Ureter (tissue), 1 donor: ENCODE results near the gene LMAN1L. TPM values are rescaled to one million over a fixed set of nuclear protein-coding genes. Genes with fewer than 3 reads are reported as not detected.

Experiments
- DNase-seq: peaks from one replicate; pipeline ENCODE4 v3.0.0-alpha.2; 2020; ENCODE audit warnings: low spot score
- total RNA-seq: library from RNA; stranded (reverse); gene quantifications from one replicate; pipeline ENCODE4 v1.2.4, GENCODE V29; 2023
- donor health status: DM: yes; HTN: yes; CAD: no.

Gene LMAN1L
- total RNA-seq, 1 donor from 2014 or later: not detected

DNA sequence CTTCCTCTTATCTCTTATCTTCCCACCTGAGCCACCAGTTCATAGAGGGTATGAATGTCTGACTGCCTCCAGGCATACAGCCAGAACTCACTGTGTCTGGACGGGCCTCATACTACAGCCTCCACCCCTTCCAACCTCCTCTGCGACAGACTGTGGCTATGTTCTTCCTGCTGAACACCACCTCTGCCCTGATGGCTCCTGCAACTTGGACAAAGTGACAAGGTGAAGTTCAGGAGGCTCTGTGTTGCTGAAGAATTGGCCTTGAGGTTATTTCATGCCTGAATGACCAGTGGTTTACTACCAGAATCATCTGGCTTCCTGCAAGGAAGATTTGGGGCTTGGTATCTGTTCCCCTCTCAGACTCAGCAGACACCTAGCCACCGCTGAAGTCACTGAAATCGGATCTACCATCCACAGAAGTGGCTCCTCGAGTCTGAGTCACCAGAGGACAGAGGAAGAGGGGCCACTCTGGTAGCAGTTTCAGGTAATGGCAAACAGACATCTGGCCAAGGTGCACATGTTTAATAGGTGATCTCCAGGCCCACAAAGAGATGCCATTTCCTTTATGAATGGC, 44.5 kb downstream of the LMAN1L start:
- no peak for DNase-seq

DNA sequence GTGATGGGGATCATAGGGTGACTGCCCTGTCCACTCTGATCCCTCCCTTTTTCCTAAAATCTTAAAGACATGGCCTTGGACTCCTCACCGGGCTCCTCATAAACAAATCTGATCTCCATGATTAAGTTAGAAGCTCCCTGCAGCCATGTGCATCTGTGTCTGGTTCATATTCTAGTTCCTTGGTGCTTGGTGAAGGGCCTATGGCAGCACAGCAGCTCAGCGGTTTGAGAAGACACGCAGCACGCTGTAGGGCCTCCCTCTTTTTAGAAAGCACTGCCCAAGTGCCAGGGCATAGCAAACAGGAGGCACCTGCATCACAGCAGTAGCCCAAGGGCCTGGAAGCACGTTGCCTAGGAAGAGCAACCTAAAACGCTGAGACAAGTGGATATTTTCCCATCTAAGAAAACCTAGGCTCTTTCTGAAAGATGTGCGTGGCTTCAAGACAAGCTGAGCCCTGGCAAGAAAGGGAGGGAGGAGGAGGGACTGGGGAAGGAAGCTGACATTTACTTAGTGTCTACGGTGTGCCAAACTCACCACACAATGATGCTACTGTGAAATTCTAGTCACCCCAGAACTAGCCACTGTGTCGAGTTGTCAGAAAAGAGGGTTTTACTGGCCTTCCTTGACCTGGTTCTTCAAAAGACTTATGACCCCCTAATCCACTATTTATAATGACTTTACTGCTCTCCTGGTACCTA, 45.2 kb downstream of the LMAN1L start:
- DNase-seq: no peak

GRCh38 chr15:74858369-74858740, 45.7 kb downstream of the LMAN1L start:
- DNase-seq: no peak

- DNase-seq: no peak
Measured at GRCh38 chr15:74863239-74864056, 50.8 kb downstream of the LMAN1L start.

- DNase-seq: no peak
Measured at GRCh38 chr15:74864296-74864695, 51.7 kb downstream of the LMAN1L start.

DNA sequence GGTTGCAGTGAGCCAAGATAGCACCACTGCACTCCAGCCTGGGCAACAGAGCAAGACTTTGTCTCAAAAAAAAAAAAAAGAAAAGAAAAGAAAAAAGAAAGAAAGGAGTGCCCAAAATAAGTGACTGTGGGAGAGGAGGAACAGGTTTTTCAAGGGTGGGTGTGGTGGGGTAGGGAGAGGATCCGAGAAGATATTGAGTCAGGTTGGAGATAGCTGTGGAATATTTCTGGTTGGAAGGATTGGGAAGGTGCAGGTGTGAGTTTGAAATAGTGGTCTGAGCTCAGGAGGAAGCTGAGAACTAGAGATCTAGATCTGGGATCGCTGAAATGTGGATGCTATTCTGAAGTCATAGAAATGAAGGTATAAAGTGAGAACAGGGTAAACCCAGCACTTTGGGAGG, 52.7 kb downstream of the LMAN1L start:
- DNase-seq: no peak

DNA sequence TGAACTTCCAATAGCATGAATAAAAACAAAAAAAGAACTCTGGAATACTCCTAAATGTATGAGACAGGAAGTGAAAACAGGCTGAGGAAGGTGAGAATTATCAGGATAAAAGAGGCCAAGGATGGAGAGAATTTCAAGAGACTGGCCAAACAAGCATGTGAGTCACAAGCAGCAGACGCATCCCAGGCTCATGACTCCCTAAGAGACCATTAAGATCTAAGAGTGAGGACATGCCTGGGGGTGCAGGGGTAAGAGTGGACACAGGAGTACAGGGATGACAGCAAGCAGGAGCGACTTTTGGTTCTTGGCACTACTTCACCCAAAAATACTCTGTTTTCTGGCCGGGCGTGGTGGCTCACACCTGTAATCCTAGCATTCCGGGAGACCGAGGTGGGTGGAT, 53.5 kb downstream of the LMAN1L start:
- DNase-seq: no peak

- DNase-seq: no peak
Measured at GRCh38 chr15:74867466-74868038, 54.9 kb downstream of the LMAN1L start.

DNA sequence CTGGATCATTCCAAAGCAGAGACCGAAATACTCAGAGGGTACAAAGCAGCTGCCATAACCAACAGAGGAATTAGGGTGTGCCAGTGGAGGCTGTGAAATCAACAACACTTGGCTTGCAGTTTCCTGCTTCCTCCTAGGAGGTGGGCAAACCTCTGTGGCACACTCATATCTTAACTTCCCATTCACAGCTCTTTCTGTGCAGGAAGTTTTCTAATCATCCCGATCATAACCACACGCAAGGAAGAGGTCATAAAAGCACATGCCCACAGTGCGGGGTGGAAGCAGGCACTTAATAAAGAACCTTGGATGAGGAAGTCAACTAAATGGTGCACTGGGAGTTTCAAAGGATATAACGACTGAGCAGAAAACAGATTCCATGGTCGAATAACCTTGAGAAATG, 55.4 kb downstream of the LMAN1L start:
- DNase-seq: no peak

- DNase-seq: no peak
Measured at GRCh38 chr15:74869372-74869725, 56.7 kb downstream of the LMAN1L start.

DNA sequence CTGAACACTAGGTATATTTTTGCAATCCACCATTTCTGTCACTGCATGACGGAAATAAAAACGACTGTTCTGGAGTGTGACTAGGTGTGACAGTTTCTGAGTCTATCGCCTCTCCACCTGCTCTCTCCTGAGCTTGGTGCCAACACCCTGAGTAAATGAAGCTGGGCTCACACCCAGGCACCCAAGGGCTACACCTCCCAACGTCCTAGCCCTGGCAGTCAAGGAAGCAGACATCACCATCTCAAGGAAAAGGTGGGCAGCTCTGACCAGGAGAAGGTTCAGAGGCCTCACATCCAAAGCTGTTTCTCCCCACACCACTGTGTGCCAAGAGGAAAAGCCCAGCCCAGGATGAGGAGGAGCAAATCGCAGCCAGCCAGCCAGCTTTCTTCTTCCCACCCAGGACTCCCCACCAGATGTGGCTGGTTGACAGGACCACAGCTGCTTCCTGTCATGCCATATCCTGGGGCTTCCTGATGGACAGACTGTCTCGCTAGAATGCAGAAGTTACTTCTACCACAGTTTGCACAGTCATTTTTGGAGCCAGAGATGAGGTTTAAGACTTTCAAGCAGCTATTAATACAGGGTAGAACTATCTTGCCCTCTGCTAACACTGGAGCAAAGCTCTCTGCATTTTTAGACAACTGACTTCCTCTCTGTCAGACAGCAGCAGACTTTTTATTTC, 57.2 kb downstream of the LMAN1L start:
- DNase-seq: no peak

- no peak for DNase-seq
Measured at GRCh38 chr15:74870436-74871215, 58.0 kb downstream of the LMAN1L start.

GRCh38 chr15:74872702-74873035, 60.0 kb downstream of the LMAN1L start:
- no peak for DNase-seq

DNA sequence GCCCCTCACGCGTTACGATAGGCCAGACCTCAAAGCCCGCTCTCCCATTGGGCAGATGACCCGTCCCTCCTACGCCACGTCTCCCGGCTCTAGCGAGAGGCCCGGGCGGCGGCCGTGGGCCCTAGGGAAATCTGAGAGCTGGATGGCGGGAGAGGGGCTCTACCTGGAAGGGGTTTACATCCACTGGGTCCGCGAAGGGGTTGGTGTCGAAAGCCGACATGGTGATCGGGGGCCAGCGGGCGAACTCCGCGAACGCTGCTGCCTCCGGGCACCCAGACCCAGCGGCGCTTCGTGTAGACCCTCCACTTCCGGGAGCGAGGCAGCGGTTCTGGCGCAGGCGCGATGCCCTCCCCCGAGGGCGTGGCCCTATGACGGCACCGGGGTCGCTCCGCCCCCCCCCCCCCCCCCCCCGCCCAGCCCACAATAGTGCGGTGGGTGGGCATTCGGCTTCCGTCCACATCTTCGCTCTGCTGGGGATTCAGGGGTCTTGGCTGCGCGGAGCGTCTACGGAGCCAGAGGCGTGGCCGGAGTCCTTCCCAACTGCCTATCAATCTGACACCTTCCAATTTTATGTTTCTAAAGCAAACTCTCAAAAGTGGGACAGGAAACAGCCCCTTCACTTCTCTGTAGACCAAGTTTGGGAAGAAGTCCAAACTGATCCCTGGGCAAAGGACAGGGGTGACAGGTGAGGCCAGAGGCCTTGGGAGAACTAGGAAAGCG, 60.6 kb downstream of the LMAN1L start, which contains the start of gene SCAMP2:
Gene SCAMP2, minus strand, starts transcription at position 330 of the 720 bp plus-strand sequence. Its CDS starts 110 bp downstream, at position 220.
- DNase-seq: peak; percentile 93

GRCh38 chr15:74873756-74874424, 61.3 kb downstream of the LMAN1L start:
- no peak for DNase-seq

Other genes starting within 250 kb of the LMAN1L start
- 82.2 TPM for gene CLK3, start 197.0 kb upstream of the LMAN1L start, total RNA-seq
- gene EDC3, start 116.8 kb upstream of the LMAN1L start, total RNA-seq: 40.4 TPM
- not detected for gene CYP1A1, start 87.3 kb upstream of the LMAN1L start, total RNA-seq
- not detected for gene CYP1A2, start 64.0 kb upstream of the LMAN1L start, total RNA-seq
- gene CSK, start 30.8 kb upstream of the LMAN1L start, total RNA-seq: 61.6 TPM
- gene CPLX3, start 13.8 kb downstream of the LMAN1L start, total RNA-seq: not detected
- gene ULK3, start 30.3 kb downstream of the LMAN1L start, total RNA-seq: 54.8 TPM
- 96.3 TPM for gene SCAMP2, start 60.5 kb downstream of the LMAN1L start, total RNA-seq
- gene MPI, start 77.2 kb downstream of the LMAN1L start, total RNA-seq: 50.8 TPM
- 171 TPM for gene FAM219B, start 94.0 kb downstream of the LMAN1L start, total RNA-seq
- 172 TPM for gene COX5A, start 125.2 kb downstream of the LMAN1L start, total RNA-seq
- 7.3 TPM for gene RPP25, start 143.9 kb downstream of the LMAN1L start, total RNA-seq
- 21.0 TPM for gene SCAMP5, start 182.7 kb downstream of the LMAN1L start, total RNA-seq
- gene PPCDC, start 210.8 kb downstream of the LMAN1L start, total RNA-seq: 23.4 TPM